ENCODE data around the gene ADAMTS18.
"Not testable (repeated sequence)": the region's sequence is repeated elsewhere in the genome, so short reads cannot be mapped to it uniquely, and the experiment has no call there.

Gene ADAMTS18

GRCh38 chr16:77434530-77435271, at the start of gene ADAMTS18:
ADAMTS18 (minus strand) TSS chr16:77435034; CDS start chr16:77434695, 339 bp downstream.
- no peak for DNase-seq

DNA sequence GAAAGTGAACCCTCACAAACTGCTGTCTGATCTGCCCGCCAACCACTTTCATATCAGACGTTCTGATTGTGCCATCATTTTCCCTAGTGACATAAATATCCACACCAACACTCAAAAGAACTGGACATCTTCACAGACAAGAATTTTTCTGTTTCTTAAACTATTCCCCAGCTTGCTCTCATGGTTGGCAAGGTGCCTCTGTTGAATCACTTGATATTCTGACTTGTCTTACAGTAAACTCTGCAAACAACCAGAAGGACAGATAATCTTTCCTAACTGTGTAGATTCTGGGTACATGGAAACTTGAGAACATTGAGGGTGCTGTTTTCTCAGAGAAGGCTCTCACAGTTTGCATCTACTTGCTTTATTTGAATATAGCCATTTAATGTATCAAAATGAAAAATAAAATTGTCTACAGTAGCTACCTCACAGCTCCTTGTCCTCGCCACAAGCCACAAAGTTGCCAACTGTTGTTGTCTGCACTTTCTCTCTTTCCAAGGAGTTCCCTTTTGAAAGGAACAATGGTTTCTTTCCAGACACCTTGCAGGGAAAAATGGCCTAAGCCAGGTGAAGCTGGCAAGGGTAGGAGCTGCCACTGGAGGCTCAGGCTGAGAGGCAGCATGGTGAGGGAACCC, 46.0 kb upstream of the ADAMTS18 start:
- no peak for DNase-seq

- DNase-seq = no peak
Measured at GRCh38 chr16:77472262-77472661, 37.4 kb upstream of the ADAMTS18 start.

DNA sequence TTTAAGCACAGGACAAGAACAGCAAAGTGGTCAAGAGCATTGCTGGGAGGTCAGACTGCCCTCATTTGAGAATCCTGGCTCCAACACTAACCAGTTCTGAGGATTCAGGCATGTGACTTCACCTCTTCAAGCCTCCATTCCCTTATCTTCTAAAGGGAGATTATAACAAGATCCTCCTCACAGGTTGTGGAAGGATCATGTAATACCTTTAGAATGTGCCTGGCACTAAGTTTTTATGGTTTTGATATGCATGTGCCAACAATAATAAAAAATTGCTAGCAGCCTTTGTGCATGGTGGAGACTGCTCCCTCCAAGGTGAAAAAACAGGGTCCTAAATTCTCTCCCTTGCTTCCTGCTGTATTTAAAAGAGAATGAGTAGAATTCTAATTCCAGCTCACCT, 36.0 kb upstream of the ADAMTS18 start:
- no peak for DNase-seq

DNA sequence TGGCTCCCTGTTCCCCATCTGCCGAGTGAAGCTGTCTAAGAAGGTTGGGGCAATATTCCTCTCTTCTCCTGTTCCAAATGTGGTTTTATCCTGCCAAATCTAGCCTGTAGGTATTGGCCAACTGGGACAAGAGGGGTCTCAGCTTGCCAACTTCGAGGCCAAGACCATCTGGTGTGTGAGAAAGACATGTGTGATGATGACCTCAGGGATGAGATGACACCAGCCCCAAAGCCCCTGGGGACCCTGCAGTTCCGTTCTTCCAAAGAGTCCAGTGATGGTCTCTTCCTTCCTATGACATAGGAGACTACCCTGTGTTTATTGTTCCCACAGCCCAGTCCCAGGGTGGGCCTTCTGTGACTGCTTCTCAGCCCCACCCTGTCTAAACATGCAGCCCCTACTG, 34.8 kb upstream of the ADAMTS18 start:
- DNase-seq = no peak

GRCh38 chr16:77468831-77469230, 34.0 kb upstream of the ADAMTS18 start:
- no peak for DNase-seq

- no peak for DNase-seq
Measured at GRCh38 chr16:77467821-77468335, 33.0 kb upstream of the ADAMTS18 start.

DNA sequence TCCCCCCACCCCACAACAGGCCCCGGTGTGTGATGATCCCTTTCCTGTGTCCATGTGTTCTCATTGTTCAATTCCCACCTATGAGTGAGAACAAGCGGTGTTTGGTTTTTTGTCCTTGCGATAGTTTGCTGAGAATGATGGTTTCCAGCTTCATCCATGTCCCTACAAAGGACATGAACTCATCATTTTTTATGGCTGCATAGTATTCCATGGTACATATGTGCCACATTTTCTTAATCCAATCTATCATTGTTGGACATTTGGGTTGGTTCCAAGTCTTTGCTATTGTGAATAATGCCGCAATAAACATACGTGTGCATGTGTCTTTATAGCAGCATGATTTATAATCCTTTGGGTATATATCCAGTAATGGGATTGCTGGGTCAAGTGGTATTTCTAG, 28.8 kb upstream of the ADAMTS18 start:
- not testable (repeated sequence) for DNase-seq

DNA sequence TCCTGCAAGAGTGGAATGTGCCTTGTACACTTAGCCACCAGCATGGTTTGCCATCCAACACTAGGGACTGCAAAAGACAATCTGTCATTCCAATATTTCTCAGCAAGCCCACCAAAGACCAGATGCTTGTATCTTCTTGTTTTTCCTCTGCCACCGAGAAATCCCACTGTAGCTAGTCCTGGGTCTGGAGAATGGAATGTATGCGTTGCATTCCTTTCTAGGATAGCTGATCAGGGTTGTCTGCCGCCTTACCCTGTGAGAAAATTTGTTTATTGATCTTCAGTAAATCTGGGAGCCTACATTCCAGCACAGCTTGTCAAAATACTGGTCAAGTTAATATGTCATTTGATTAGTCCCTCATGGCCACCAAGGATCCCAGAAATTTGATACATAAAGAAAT, 28.1 kb upstream of the ADAMTS18 start:
- no peak for DNase-seq

DNA sequence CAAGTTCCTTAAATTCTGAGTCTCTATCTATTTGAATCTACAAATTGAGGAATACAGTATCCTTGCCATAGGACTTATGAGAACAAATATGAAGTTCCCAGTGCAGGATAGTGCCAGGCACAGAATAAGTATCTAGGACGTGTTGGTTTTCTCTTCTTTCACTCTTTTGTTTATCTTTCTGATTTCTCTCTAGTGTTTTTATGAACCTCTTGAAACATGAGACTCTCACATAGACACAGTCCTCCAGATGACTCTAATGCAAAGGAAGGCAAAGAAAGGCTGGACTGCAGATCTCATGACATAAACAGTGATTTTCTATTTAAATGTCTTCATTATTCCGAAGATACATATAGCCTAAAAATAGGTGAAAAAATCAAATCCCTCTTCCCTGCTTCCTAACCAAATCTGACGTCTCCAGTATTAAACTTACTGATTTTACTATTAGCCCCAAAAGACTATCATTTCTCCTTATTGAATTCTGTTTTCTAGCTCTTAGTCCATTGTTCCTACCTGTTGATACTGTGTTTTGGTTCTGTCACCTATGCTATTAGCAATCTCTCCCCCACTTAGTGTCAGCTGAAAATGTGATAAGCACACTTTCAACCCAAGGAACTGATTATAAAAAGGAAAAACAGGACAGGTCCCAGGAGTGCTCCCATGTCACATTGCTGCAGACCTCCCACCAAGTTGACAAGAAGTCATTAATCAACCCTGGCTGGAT, 24.9 kb upstream of the ADAMTS18 start:
- DNase-seq = no peak

GRCh38 chr16:77457046-77457445, 22.2 kb upstream of the ADAMTS18 start:
- DNase-seq = no peak

DNA sequence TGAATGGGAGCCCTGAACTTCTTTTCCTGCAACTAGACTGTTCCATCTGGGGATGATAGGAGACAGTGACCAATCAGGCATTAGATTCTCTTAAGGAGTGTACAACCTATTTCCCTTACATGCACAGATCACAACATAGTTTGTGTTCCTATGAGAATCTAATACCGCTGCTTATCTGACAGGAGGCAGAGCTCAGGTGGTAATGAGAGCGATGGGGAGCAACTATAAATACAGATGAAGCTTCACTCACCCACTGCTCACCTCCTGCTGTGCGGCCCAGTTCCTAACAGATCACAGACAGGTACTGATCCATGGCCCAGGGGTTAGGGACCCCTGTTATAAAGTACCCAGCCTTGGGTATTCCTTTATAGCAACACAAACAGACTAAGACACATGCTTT, 17.4 kb upstream of the ADAMTS18 start:
- DNase-seq = no peak

- DNase-seq = peak; percentile 93
Measured at GRCh38 chr16:77450790-77451487, 16.1 kb upstream of the ADAMTS18 start.

DNA sequence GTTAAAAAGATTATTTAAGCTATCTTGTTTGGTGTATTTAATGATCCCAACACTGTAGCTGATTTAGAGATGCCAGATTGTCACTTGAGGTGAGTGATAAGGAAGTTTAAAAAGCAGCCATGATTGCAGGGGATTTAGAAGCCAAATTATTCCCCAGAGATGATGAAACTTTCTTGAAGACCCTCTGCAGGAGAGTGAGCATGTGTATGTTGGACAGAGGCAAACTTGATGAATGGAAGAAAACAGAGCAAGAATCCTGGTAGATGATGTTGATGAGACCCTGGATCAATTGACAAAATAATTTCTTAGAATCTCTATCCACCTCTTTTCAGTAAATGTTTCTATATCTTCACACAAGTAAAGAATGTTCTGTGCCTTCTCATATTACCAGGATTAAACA, 14.4 kb upstream of the ADAMTS18 start:
- no peak for DNase-seq

- DNase-seq = no peak
Measured at GRCh38 chr16:77445324-77445723, 10.5 kb upstream of the ADAMTS18 start.

GRCh38 chr16:77444147-77444460, 9.3 kb upstream of the ADAMTS18 start:
- no peak for DNase-seq

GRCh38 chr16:77443357-77444146, 8.7 kb upstream of the ADAMTS18 start:
- DNase-seq = peak; percentile 64

DNA sequence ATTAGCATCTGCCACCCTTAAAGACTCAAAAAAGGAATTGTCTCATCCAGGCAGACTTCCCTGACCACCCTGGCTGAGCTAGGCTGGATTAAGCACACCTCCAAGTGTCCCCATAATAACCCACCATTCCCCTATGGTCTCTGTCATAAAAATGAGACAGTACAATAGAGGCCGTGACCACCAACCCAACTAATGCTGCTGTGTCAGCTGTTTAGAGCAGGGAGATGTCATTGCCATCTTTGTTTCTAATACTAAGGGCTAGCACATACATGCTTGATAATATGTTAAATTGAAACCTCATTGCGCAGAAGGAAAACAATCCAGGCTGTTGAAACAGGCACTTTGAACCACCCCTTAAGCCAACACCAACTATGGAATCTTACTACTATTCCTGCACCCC, 7.2 kb upstream of the ADAMTS18 start:
- no peak for DNase-seq

GRCh38 chr16:77439106-77439505, 4.3 kb upstream of the ADAMTS18 start:
- no peak for DNase-seq

DNA sequence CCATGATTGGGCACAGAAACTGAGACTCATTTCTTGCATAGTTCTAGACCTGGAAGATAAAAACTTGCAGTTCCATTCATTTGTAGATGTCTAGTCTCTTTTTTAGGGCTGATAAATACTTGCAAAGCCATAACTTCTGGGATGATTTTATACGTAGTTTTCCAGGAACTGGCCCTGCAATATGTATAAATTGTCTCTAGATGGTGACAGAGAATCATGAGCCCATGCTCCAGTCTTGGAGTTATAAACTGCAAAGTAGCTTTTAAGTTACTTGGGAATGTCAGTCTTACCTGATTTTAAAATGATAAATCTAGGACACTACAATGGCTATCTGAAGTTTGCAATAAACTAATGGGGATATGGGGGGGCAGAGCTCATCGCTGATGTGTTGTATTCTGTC, 3.0 kb upstream of the ADAMTS18 start:
- DNase-seq = no peak

DNA sequence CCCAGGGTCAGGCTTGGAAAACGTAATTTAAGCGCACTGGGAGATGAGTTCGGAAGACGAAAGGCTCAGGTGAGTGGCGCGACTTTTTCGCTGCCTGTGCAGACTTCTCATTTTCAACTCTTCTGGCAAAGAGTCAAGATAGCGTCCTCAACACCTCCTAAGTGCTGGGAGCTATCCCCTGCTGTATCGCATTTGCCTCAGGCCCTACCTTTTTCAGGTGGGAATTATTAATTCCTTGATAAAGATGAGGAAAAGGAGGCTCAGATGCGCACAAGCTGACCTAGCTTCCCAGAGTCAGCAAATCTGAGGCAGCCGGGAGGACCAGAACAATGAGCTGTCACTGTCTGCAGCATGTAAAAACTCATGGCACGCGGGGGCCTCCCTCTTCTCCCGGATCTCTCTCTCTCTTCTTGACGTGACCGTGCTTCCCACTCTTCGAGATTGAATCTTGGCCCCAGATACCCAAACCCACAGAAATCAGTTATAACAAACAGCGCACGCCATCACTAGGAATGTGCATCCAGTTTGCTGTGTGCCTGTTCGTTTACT, 512 bp upstream of the ADAMTS18 start:
- no peak for DNase-seq

DNA sequence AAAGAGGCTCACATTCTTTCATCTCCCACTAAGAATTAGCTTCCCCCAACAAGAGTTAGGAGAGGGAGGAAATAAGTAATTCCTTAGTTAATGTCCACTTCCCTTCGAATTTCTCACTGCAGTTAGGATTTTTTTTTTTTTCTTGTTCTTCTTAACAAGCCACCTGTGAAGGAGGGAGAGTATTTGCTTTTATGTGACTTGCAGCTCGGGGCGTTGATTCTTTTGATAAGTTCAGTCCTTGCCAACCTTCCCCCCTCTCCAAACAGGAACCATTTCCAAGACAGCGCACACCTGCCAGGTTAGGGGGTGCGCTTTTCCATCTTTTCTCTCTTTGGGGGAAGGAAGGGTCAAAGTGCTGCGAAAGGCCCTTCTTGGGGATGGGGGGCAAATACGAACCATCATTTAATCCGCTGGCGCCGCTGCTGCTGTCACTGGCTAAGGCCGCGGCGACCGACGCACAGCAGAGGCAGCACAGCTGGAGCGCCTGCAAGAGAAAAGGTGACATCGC, 758 bp downstream of the ADAMTS18 start:
- DNase-seq = peak; percentile 24

All from DMS79 (cell line).